Measurements from ENCODE around the gene PLEKHM2.

Gene PLEKHM2

GRCh38 chr1:15751717-15752116 is 67.6 kb downstream of the PLEKHM2 start:
- Histone ChIP-seq H3K27ac (replicated peaks) (no peak overlapping the region), H3K27me3 (ENCODE audit: insufficient read depth, poor library complexity, severe bottlenecking) (peaks cover 6% of the 10 kb centered on the region), H3K4me3 (replicated peaks; ENCODE audit: insufficient read depth, low read length) (no peak overlapping the region)
- TF ChIP-seq GABPA (IDR thresholded peaks at IDR 0.05; ENCODE audit: low read depth) (no peak), REST (IDR thresholded peaks at IDR 0.05; ENCODE audit: insufficient replicate concordance, low read depth) (no peak), POLR2AphosphoS5 (IDR thresholded peaks at IDR 0.05; ENCODE audit: low read depth) (no peak), CTCF (IDR thresholded peaks at IDR 0.05; ENCODE audit: insufficient read depth, low read length) (no peak), SPI1 (IDR thresholded peaks at IDR 0.05; ENCODE audit: borderline replicate concordance, low read depth) (no peak)
- DNase-seq (ENCODE audit: low read depth in 1 of 2, low spot score in 1 of 2): no peak

DNA sequence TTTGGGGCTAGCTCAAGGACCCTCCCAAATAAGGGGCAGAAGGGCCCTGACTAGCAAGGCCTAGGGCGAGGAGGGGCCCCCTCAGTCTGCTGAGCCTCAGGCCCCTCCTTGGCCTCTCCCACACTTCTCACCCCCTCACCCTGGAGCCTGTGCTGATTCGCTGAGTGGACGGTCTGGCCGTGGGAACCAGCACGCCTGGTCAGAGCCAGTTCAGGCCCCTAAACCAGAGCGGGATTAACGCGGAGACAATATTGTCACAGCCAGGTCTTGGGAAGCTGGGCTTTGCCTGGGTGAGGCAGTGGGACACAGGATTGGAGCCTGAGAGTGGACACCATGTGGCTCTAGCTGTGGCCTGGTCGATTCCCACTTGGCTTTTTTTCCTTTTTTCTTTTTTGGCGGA is 69.7 kb downstream of the PLEKHM2 start:
- no peak for TF ChIP-seq GABPA (IDR thresholded peaks at IDR 0.05; ENCODE audit: low read depth)
- no peak for TF ChIP-seq CTCF (IDR thresholded peaks at IDR 0.05; ENCODE audit: insufficient read depth, low read length)
- no peak for TF ChIP-seq REST (IDR thresholded peaks at IDR 0.05; ENCODE audit: insufficient replicate concordance, low read depth)
- TF ChIP-seq SPI1 (IDR thresholded peaks at IDR 0.05; ENCODE audit: borderline replicate concordance, low read depth): no peak
- no peak for TF ChIP-seq POLR2AphosphoS5 (IDR thresholded peaks at IDR 0.05; ENCODE audit: low read depth)
- Histone ChIP-seq H3K27ac (replicated peaks) (no peak overlapping the region), H3K27me3 (ENCODE audit: insufficient read depth, poor library complexity, severe bottlenecking) (peaks cover 17% of the 10 kb centered on the region), H3K4me3 (replicated peaks; ENCODE audit: insufficient read depth, low read length) (no peak overlapping the region)
- DNase-seq (ENCODE audit: low read depth in 1 of 2, low spot score in 1 of 2): no peak

DNA sequence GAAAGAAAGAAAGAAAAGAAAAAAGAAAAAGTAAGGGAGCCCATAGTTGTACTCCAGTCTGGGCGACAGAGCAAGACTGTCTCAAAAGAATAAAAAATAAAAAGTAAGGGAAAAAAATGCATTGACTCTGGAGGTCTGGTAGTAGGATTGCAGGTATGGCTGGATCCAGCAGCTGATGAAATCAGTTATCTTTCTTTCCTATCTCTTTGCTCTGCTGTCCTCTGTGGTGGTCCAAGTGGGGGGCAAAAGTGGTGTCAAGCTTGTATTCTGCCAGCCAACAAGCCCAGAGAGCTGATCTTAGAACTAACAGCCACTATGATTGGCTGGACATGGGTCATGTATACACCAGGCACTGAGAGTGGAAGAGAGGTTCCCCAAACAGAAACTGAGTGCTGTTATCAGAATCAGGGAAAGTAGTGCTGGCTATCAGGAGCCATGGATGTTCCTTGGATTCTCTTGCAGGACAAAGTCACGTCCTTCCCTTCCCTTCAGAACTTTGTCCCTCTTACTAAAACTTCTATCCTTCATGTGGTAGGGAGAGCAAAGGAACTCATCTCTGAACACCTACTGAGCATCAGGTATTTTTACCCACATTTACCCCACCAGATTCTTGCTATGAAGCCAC is 71.0 kb downstream of the PLEKHM2 start:
- TF ChIP-seq GABPA (IDR thresholded peaks at IDR 0.05; ENCODE audit: low read depth): no peak
- no peak for TF ChIP-seq SPI1 (IDR thresholded peaks at IDR 0.05; ENCODE audit: borderline replicate concordance, low read depth)
- no peak for TF ChIP-seq POLR2AphosphoS5 (IDR thresholded peaks at IDR 0.05; ENCODE audit: low read depth)
- TF ChIP-seq CTCF (IDR thresholded peaks at IDR 0.05; ENCODE audit: insufficient read depth, low read length): no peak
- no peak for TF ChIP-seq REST (IDR thresholded peaks at IDR 0.05; ENCODE audit: insufficient replicate concordance, low read depth)
- Histone ChIP-seq H3K27ac (replicated peaks) (no peak overlapping the region), H3K27me3 (ENCODE audit: insufficient read depth, poor library complexity, severe bottlenecking) (peaks cover 31% of the 10 kb centered on the region), H3K4me3 (replicated peaks; ENCODE audit: insufficient read depth, low read length) (no peak overlapping the region)
- DNase-seq (ENCODE audit: low read depth in 1 of 2, low spot score in 1 of 2): no peak

Data from HL-60 (cell line).